Measurements from ENCODE around the gene LRRC75B. TPM values are rescaled to one million over a fixed set of nuclear protein-coding genes. Genes with fewer than 3 reads are reported as not detected.

The LRRC75B gene
- total and polyA plus RNA-seq, 2 of the 8 experiments (the other 6 are each of a cell fraction or from before 2014, with no cell fraction given) = 12.2 to 26.6 TPM

DNA sequence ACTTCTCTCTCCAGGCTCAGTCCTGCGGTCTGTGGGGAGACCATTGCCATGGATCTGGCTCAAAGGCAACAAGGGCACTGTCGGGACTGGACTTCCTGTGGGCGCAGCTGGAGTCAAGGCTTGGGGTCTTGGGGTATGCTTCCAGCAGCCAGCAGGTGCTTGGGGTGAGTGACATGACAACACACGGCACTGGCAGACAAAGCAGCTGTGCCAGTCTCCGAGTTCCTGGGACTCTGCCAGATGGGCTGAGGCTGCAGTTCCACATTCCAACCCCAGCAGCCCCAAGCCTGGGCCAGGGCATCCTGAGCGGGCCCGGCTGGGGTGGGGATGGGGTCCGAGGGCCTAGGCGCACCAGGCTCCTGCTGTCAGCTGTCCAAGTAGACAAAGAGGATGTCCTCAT, 50.2 kb downstream of the LRRC75B start (continued):
- no peak for TF ChIP-seq BCL11A (IDR thresholded peaks at IDR 0.05; ENCODE audit: low read depth in 2 of 2, low read length in 2 of 2)
- no peak for TF ChIP-seq EGR1 (IDR thresholded peaks at IDR 0.05; ENCODE audit: borderline replicate concordance, low read depth, low read length)
